ENCODE data around the gene TGM4. TPM values are rescaled to one million over a fixed set of nuclear protein-coding genes. Genes with fewer than 3 reads are reported as not detected.

The TGM4 gene
- 0.08 to 0.12 TPM in 2 of 5 replicates, not detected in the others for total RNA-seq (2022; extraction: Qiagen RNA extraction; ENCODE audit: low read depth)

DNA sequence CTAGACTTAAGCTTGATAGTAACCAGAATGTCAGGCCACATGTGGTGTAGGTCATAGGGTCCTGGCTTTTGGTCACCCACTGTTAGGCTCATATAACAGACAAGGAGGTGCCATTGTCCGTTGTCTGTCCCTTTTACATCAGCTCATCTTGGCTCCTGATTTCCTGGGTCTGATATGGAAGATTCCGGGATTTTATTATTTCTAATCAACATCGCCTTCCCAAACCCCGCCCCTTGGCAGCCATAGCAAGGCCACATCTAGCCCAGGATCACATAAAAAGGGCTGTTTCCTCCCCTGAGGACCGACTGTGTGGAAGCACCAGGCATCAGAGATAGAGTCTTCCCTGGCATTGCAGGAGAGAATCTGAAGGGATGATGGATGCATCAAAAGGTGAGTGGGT, at the start of gene TGM4:
Gene TGM4 (plus strand): TSS at position 301 of the 400 bp plus-strand sequence. CDS start 71 bp downstream, at position 372.

DNA sequence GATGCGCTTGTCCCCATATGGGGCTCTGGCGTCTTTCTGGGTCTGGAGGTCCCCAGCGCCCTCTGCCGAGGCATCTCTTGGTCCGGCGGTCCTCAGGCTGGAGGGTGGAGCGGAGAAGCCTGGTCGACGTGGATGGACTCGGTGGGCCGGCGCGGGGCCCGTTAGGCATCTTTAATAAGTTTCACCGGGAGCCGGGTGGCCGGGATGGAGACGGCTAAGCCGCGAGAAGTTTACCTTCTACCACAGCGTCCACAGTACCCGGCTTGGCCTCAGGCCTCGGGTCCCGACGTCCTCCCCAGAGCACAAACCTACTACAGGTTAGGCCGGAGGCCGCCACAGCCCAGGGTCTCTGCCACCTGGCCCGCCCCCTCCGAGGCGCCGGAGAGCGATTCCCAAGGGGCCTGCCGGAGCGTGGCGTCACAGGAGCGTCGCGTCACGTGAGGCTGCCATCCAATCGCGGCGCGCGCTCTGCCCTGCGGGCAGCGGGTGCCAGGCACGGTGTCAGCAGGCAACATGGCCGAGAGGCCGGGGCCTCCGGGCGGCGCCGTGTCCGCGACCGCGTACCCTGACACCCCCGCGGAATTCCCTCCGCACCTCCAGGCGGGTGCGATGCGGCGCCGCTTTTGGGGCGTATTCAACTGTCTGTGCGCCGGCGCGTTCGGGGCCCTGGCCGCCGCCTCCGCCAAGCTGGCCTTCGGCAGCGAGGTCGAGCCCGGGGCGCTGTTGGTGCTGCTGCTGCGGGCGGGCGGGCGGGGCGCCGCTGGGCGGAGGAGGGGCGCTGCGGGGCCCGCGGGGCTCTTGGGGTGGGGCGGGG, 12.8 kb upstream of the TGM4 start, which contains the start of gene TMEM42:
Gene TMEM42 (plus strand): TSS at position 501 of the 814 bp plus-strand sequence. CDS start 13 bp downstream, at position 514.

Other genes starting within 250 kb of the TGM4 start
- 1.5 to 2.2 TPM (median 1.8 TPM) in 5 replicates for gene ZNF197, start 249.6 kb upstream of the TGM4 start, total RNA-seq (2022; extraction: Qiagen RNA extraction; ENCODE audit: low read depth)
- 5.2 to 8.3 TPM (median 5.5 TPM) in 5 replicates for gene ZNF35, start 225.9 kb upstream of the TGM4 start, total RNA-seq (2022; extraction: Qiagen RNA extraction; ENCODE audit: low read depth)
- gene ZNF502, start 161.9 kb upstream of the TGM4 start, total RNA-seq (2022; extraction: Qiagen RNA extraction; ENCODE audit: low read depth): 1.6 to 2.5 TPM (median 2.1 TPM) in 5 replicates
- gene ZNF501, start 145.0 kb upstream of the TGM4 start, total RNA-seq (2022; extraction: Qiagen RNA extraction; ENCODE audit: low read depth): not detected in 5 replicates
- 15.9 to 30.0 TPM (median 16.3 TPM) in 5 replicates for gene KIAA1143, start 113.0 kb upstream of the TGM4 start, total RNA-seq (2022; extraction: Qiagen RNA extraction; ENCODE audit: low read depth)
- gene KIF15, start 112.8 kb upstream of the TGM4 start, total RNA-seq (2022; extraction: Qiagen RNA extraction; ENCODE audit: low read depth): 7.4 to 13.3 TPM (median 9.1 TPM) in 5 replicates
- 5.2 to 11.3 TPM (median 10.8 TPM) in 5 replicates for gene TMEM42, start 12.7 kb upstream of the TGM4 start, total RNA-seq (2022; extraction: Qiagen RNA extraction; ENCODE audit: low read depth)
- 34.3 to 46.4 TPM (median 40.3 TPM) in 5 replicates for gene ZDHHC3, start 101.6 kb downstream of the TGM4 start, total RNA-seq (2022; extraction: Qiagen RNA extraction; ENCODE audit: low read depth)
- 41.2 to 50.2 TPM (median 44.8 TPM) in 5 replicates for gene EXOSC7, start 101.6 kb downstream of the TGM4 start, total RNA-seq (2022; extraction: Qiagen RNA extraction; ENCODE audit: low read depth)
- gene CLEC3B, start 151.7 kb downstream of the TGM4 start, total RNA-seq (2022; extraction: Qiagen RNA extraction; ENCODE audit: low read depth): 0.22 TPM in 1 of 5 replicates, not detected in the others